Neural cell (in vitro differentiated cells): ENCODE measurements around the gene FBXO3. TPM values are rescaled to one million over a fixed set of nuclear protein-coding genes. Genes with fewer than 3 reads are reported as not detected.

Source experiments
- H2AFZ ChIP-seq: fragments of 200-600, 300-800 bp; sonication (generic), shearing (Covaris generic); 2 replicates; pipeline ENCODE4 v1.6.0; 2014; ENCODE audit warnings: low read depth, mild to moderate bottlenecking, antibody characterized with exemption, low read length, moderate library complexity
- H3F3A ChIP-seq: fragments of 200-600 bp; shearing (Covaris generic); 2 replicates; pipeline ENCODE4 v1.6.1; 2016; ENCODE audit warnings: mild to moderate bottlenecking, moderate library complexity, mixed read lengths, antibody characterized with exemption, low read length; ENCODE audit not compliant: insufficient read depth, poor library complexity, severe bottlenecking
- H3K27ac ChIP-seq: fragments of 200-600, 300-800 bp; sonication (generic), shearing (Covaris generic); 2 replicates; pipeline ENCODE4 v1.5.1; 2014; ENCODE audit warnings: mild to moderate bottlenecking, low read length, moderate library complexity
- H3K27me3 ChIP-seq: fragments of 300-800, 200-600 bp; sonication (generic), shearing (Covaris generic); 2 replicates; pipeline ENCODE4 v1.6.0; 2014; ENCODE audit warnings: mild to moderate bottlenecking, low read depth, low read length, moderate library complexity; ENCODE audit not compliant: insufficient read depth
- H3K36me3 ChIP-seq: fragments of 300-800, 200-600 bp; sonication (generic), shearing (Covaris generic); 2 replicates; pipeline ENCODE4 v1.5.1; 2014; ENCODE audit warnings: mild to moderate bottlenecking, antibody characterized with exemption, low read length, moderate library complexity; ENCODE audit not compliant: insufficient read depth
- H3K4me2 ChIP-seq: fragments of 300-800, 200-600 bp; sonication (generic), shearing (Covaris generic); 2 replicates; pipeline ENCODE4 v1.6.0; 2014; ENCODE audit warnings: mild to moderate bottlenecking, low read length
- H3K4me3 ChIP-seq: fragments of 300-800, 200-600 bp; sonication (generic), shearing (Covaris generic); 2 replicates; pipeline ENCODE4 v1.5.1; 2014; ENCODE audit warnings: mild to moderate bottlenecking, low read length, moderate library complexity
- H3K79me2 ChIP-seq: fragments of 200-600 bp; shearing (Covaris generic); replicated peaks from 2 replicates; pipeline ENCODE4 v1.6.0; 2014; ENCODE audit warnings: mild to moderate bottlenecking, low read length, moderate library complexity; ENCODE audit not compliant: insufficient read depth
- H3K9ac ChIP-seq: fragments of 300-800, 200-600 bp; sonication (generic), shearing (Covaris generic); 2 replicates; pipeline ENCODE4 v1.6.1; 2016; ENCODE audit warnings: mild to moderate bottlenecking, low read length, mixed read lengths
- H3K9me2 ChIP-seq: fragments of 200-600 bp; shearing (Covaris generic); 2 replicates; pipeline ENCODE4 v1.6.1; 2016; ENCODE audit warnings: mild to moderate bottlenecking, low read length, mixed read lengths; ENCODE audit not compliant: insufficient read depth
- H3K9me3 ChIP-seq: fragments of 200-600, 300-800 bp; sonication (generic), shearing (Covaris generic); 2 replicates; pipeline ENCODE4 v1.6.1; 2016; ENCODE audit warnings: mild to moderate bottlenecking, mixed run types, low read length, moderate library complexity, mixed read lengths
- H4K20me1 ChIP-seq: fragments of 200-600 bp; shearing (Covaris generic); 2 replicates; pipeline ENCODE4 v1.6.1; 2016; ENCODE audit warnings: mild to moderate bottlenecking, mixed run types; ENCODE audit not compliant: insufficient read depth
- CTCF ChIP-seq: fragments of 450-650 bp; IDR thresholded peaks from 2 replicates; pipeline ENCODE4 v1.5.1; 2014; ENCODE audit warnings: antibody characterized with exemption, mild to moderate bottlenecking, moderate library complexity; ENCODE audit not compliant: poor library complexity, severe bottlenecking
- EP300 ChIP-seq: fragments of 450-650 bp; conservative IDR thresholded peaks from 2 replicates; pipeline ENCODE4 v1.6.1; 2014; ENCODE audit warnings: antibody characterized with exemption, mild to moderate bottlenecking, moderate library complexity; ENCODE audit not compliant: poor library complexity, severe bottlenecking
- EZH2 ChIP-seq: fragments of 200-600, 300-800 bp; shearing (Covaris generic), sonication (generic); IDR thresholded peaks from 2 replicates; pipeline ENCODE4 v1.6.1; 2014; ENCODE audit warnings: antibody characterized with exemption, low read length, borderline replicate concordance, mild to moderate bottlenecking; ENCODE audit not compliant: insufficient read depth, poor library complexity, severe bottlenecking
- MXI1 ChIP-seq: fragments of 450-650 bp; conservative IDR thresholded peaks from 2 replicates; pipeline ENCODE4 v1.6.1; 2014; ENCODE audit warnings: antibody characterized with exemption, mild to moderate bottlenecking; ENCODE audit not compliant: poor library complexity, severe bottlenecking
- POLR2AphosphoS5 ChIP-seq: IDR thresholded peaks from 2 replicates; pipeline ENCODE4 v1.6.1; 2012
- RAD21 ChIP-seq: fragments of 450-650 bp; conservative IDR thresholded peaks from 2 replicates; pipeline ENCODE4 v1.6.1; 2014; ENCODE audit warnings: antibody characterized with exemption, mild to moderate bottlenecking, moderate library complexity
- REST ChIP-seq: IDR thresholded peaks from 2 replicates; pipeline ENCODE4 v1.6.1; 2012; ENCODE audit warnings: borderline replicate concordance
- SMC3 ChIP-seq: fragments of 450-650 bp; conservative IDR thresholded peaks from 2 replicates; pipeline ENCODE4 v1.6.1; 2014; ENCODE audit warnings: antibody characterized with exemption, mild to moderate bottlenecking, moderate library complexity; ENCODE audit not compliant: poor library complexity
- TAF1 ChIP-seq: IDR thresholded peaks from 2 replicates; pipeline ENCODE4 v1.6.1; 2012; ENCODE audit warnings: low read depth
- polyA plus RNA-seq: library from polyadenylated mRNA; depleted of rRNA; stranded (reverse); fragments of >200 nt; gene quantifications from 2 replicates; pipeline ENCODE4 v1.2.3, GENCODE V29; 2014

The FBXO3 gene
- polyA plus RNA-seq, 1 donor from 2014 or later: 115 TPM

- no peak overlapping the region for H2AFZ ChIP-seq
- H3K36me3 ChIP-seq: peaks cover 6% of the 10 kb centered on the region
- H3K27me3 ChIP-seq: peaks cover 8% of the 10 kb centered on the region
- no peak overlapping the region for H3K4me2 ChIP-seq
- H3F3A ChIP-seq: no peaks in the 10 kb centered on the region
- H3K9me3 ChIP-seq: no peaks in the 10 kb centered on the region
- H3K79me2 ChIP-seq: peaks cover 17% of the 10 kb centered on the region
- no peak overlapping the region for H3K4me3 ChIP-seq
- no peak overlapping the region for H3K9ac ChIP-seq
- TF ChIP-seq SMC3 (no peak), RAD21 (no peak), MXI1 (no peak), POLR2AphosphoS5 (no peak), EP300 (no peak), TAF1 (no peak), EZH2 (no peak), CTCF (no peak), REST (no peak)
- no peaks in the 10 kb centered on the region for H4K20me1 ChIP-seq
- H3K27ac ChIP-seq: no peak overlapping the region
- H3K9me2 ChIP-seq: no peaks in the 10 kb centered on the region
Measured at GRCh38 chr11:33770236-33770635, 4.1 kb downstream of the FBXO3 start.

GRCh38 chr11:33769542-33769941 is 4.8 kb downstream of the FBXO3 start:
- peaks cover 17% of the 10 kb centered on the region for H3K79me2 ChIP-seq
- H3K9me3 ChIP-seq: no peaks in the 10 kb centered on the region
- no peak overlapping the region for H3K4me3 ChIP-seq
- no peak overlapping the region for H2AFZ ChIP-seq
- H3K9ac ChIP-seq: no peak overlapping the region
- H3K9me2 ChIP-seq: no peaks in the 10 kb centered on the region
- no peak overlapping the region for H3K4me2 ChIP-seq
- H3K27ac ChIP-seq: no peak overlapping the region
- H3F3A ChIP-seq: no peaks in the 10 kb centered on the region
- peaks cover under 1% of the 10 kb centered on the region for H3K27me3 ChIP-seq
- TF ChIP-seq EZH2 (no peak), CTCF (no peak), EP300 (no peak), TAF1 (no peak), REST (no peak), MXI1 (no peak), RAD21 (no peak), POLR2AphosphoS5 (no peak), SMC3 (no peak)
- peaks cover 6% of the 10 kb centered on the region for H3K36me3 ChIP-seq
- no peaks in the 10 kb centered on the region for H4K20me1 ChIP-seq
